Peyer's patch (tissue), 4 donors: ENCODE results near the gene B3GNT5.

Source experiments
- POLR2A ChIP-seq, 2 donors: fragments of 450-650 bp; IDR thresholded peaks; one replicate each; pipeline ENCODE4 v1.5.1; 2017; ENCODE audit warnings: antibody characterized with exemption in 2 of 2, mild to moderate bottlenecking in 2 of 2, moderate library complexity in 2 of 2
- TF ChIP-seq, protein P1 (sequence below), 6 experiments: fragments of 450-650 bp in 4 of 6; fragments of 200-600 bp in 2 of 6; sonication (generic) in 1 of 6; IDR thresholded peaks; one replicate each; pipeline ENCODE4 v1.5.1; 2017 to 2019; ENCODE audit warnings: antibody characterized with exemption in 6 of 6, mild to moderate bottlenecking in 3 of 6, moderate library complexity in 1 of 6

DNA sequence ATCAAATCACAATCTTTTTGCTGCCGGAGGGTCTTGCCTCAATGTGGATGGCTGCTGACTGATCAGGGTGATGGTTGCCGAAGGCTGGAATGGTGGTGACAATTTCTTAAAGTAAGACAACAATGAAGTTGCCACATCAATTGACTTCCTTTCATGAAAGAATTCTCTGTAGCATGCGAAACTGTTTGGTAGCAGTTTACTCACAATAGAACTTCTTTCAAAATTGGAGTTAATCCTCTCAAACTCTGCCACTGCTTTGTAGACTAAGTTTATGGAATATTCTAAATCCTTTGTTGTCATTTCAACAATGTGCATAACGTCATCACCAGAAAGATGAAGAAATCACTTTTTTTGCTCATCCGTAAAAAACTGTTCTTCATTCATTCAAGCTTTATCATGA, 65.8 kb downstream of the B3GNT5 start:
- TF ChIP-seq, protein P1, sequence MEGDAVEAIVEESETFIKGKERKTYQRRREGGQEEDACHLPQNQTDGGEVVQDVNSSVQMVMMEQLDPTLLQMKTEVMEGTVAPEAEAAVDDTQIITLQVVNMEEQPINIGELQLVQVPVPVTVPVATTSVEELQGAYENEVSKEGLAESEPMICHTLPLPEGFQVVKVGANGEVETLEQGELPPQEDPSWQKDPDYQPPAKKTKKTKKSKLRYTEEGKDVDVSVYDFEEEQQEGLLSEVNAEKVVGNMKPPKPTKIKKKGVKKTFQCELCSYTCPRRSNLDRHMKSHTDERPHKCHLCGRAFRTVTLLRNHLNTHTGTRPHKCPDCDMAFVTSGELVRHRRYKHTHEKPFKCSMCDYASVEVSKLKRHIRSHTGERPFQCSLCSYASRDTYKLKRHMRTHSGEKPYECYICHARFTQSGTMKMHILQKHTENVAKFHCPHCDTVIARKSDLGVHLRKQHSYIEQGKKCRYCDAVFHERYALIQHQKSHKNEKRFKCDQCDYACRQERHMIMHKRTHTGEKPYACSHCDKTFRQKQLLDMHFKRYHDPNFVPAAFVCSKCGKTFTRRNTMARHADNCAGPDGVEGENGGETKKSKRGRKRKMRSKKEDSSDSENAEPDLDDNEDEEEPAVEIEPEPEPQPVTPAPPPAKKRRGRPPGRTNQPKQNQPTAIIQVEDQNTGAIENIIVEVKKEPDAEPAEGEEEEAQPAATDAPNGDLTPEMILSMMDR (IDR thresholded peaks at IDR 0.05) = no peak
- no peak for TF ChIP-seq POLR2A (IDR thresholded peaks at IDR 0.05)
